IMR-90 (cell line): ENCODE measurements around the gene SOX30. TPM values are rescaled to one million over a fixed set of nuclear protein-coding genes. Genes with fewer than 3 reads are reported as not detected.

Experiments
- ATAC-seq: fragments of 200-7000 bp; cut with Tn5 transposase; 2 replicates; pipeline ENCODE4 v1.9.1; 2020; ENCODE audit warnings: low read depth, mild to moderate bottlenecking, moderate library complexity
- BruUV-seq: library from RNA; stranded (reverse); fragments of 400-500 nt; replicated peaks from 2 replicates; lab custom pipeline; 2021; lab: Mats Ljungman, UMichigan
- CTCF ChIA-PET: fragments of 300-600 bp; formaldehyde crosslinking; extraction: SDS; loops from one replicate; lab custom pipeline; 2021; ENCODE audit warnings: antibody characterized with exemption; lab: Yijun Ruan, JAX
- POLR2A ChIA-PET: fragments of 300-600 bp; sonication (Branson Sonifier 250); formaldehyde crosslinking; loops from one replicate; lab custom pipeline; 2022; ENCODE audit warnings: antibody characterized with exemption; ENCODE audit not compliant: unreplicated experiment; lab: Charles Lee
- DNase-seq: peaks from one replicate; pipeline ENCODE4 v3.0.0; 2013
- H2AFZ ChIP-seq: replicated peaks from 2 replicates; pipeline ENCODE3; 2013; ENCODE audit warnings: low read length, mild to moderate bottlenecking; ENCODE audit not compliant: poor library complexity
- H2AK5ac ChIP-seq: 2 replicates; pipeline ENCODE4 v1.6.1; 2013; ENCODE audit warnings: low read depth, low read length, inconsistent platforms
- H2AK9ac ChIP-seq: replicated peaks from 2 replicates; pipeline ENCODE3; 2013; ENCODE audit warnings: mild to moderate bottlenecking, low read depth, low read length, moderate library complexity; ENCODE audit not compliant: poor library complexity
- H2BK120ac ChIP-seq: 2 replicates; pipeline ENCODE4 v1.6.1; 2013; ENCODE audit warnings: low read depth, low read length, inconsistent platforms
- H2BK15ac ChIP-seq: 3 replicates; pipeline ENCODE4 v1.6.1; 2013; ENCODE audit warnings: low read depth, low read length, inconsistent platforms
- H2BK20ac ChIP-seq: 2 replicates; pipeline ENCODE4 v1.6.1; 2013; ENCODE audit warnings: low read depth, mild to moderate bottlenecking, inconsistent platforms, low read length, moderate library complexity
- H2BK5ac ChIP-seq: 2 replicates; pipeline ENCODE4 v1.6.1; 2013; ENCODE audit warnings: mild to moderate bottlenecking, low read depth, low read length, inconsistent platforms; ENCODE audit not compliant: poor library complexity, severe bottlenecking
- H3K14ac ChIP-seq: replicated peaks from 2 replicates; pipeline ENCODE4 v1.6.1; 2013; ENCODE audit warnings: low read depth, low read length, inconsistent platforms
- H3K18ac ChIP-seq: 2 replicates; pipeline ENCODE4 v1.6.1; 2013; ENCODE audit warnings: low read depth, low read length, control low read depth
- H3K23ac ChIP-seq: 2 replicates; pipeline ENCODE4 v1.6.1; 2013; ENCODE audit warnings: low read depth, low read length, inconsistent platforms
- H3K27ac ChIP-seq: 2 replicates; pipeline ENCODE4 v1.5.1; 2013; ENCODE audit warnings: mild to moderate bottlenecking, control low read depth, low read length; ENCODE audit not compliant: insufficient read depth
- H3K27me3 ChIP-seq: 2 replicates; pipeline ENCODE4 v1.6.1; 2013; ENCODE audit warnings: low read length; ENCODE audit not compliant: control insufficient read depth, insufficient read depth
- H3K36me3 ChIP-seq: 2 replicates; pipeline ENCODE4 v1.6.1; 2013; ENCODE audit warnings: low read length, mixed read lengths; ENCODE audit not compliant: control insufficient read depth, insufficient read depth
- H3K4ac ChIP-seq: 2 replicates; pipeline ENCODE4 v1.6.1; 2013; ENCODE audit warnings: low read depth, low read length, inconsistent platforms
- H3K4me1 ChIP-seq: 2 replicates; pipeline ENCODE4 v1.6.1; 2013; ENCODE audit warnings: low read length, mixed read lengths; ENCODE audit not compliant: control insufficient read depth, insufficient read depth
- H3K4me2 ChIP-seq: 2 replicates; pipeline ENCODE4 v1.6.1; 2013; ENCODE audit warnings: low read depth, mild to moderate bottlenecking, control low read depth, low read length, moderate library complexity
- H3K4me3 ChIP-seq: 2 replicates; pipeline ENCODE4 v1.5.1; 2013; ENCODE audit warnings: low read depth, mild to moderate bottlenecking, control low read depth, low read length, moderate library complexity; ENCODE audit not compliant: insufficient read depth
- H3K56ac ChIP-seq: 2 replicates; pipeline ENCODE4 v1.6.1; 2013; ENCODE audit warnings: low read length, inconsistent platforms; ENCODE audit not compliant: insufficient read depth; ENCODE audit errors: extremely low read depth
- H3K79me1 ChIP-seq, 2 experiments: 2 replicates each; pipeline ENCODE4 v1.6.1; 2013; ENCODE audit warnings: low read length in 2 of 2, inconsistent platforms in 1 of 2, low read depth in 1 of 2
- H3K9ac ChIP-seq: 2 replicates; pipeline ENCODE4 v1.6.1; 2013; ENCODE audit warnings: low read depth, low read length, control low read depth
- H3K9me1 ChIP-seq: 2 replicates; pipeline ENCODE4 v1.6.1; 2013; ENCODE audit warnings: low read length, inconsistent platforms; ENCODE audit not compliant: insufficient read depth
- H3K9me3 ChIP-seq: 2 replicates; pipeline ENCODE4 v1.6.1; 2013; ENCODE audit warnings: low read length; ENCODE audit not compliant: control insufficient read depth, insufficient read depth
- H4K20me1 ChIP-seq: 2 replicates; pipeline ENCODE4 v1.6.1; 2013; ENCODE audit warnings: low read length, inconsistent platforms; ENCODE audit not compliant: insufficient read depth
- H4K5ac ChIP-seq: 2 replicates; pipeline ENCODE4 v1.6.1; 2013; ENCODE audit warnings: mild to moderate bottlenecking, low read depth, low read length, control low read depth
- H4K8ac ChIP-seq, 2 experiments: 2 replicates each; pipeline ENCODE4 v1.6.1; 2013; ENCODE audit warnings: low read depth in 2 of 2, low read length in 2 of 2, control low read depth in 1 of 2, inconsistent platforms in 1 of 2
- H4K91ac ChIP-seq: 2 replicates; pipeline ENCODE4 v1.6.1; 2013; ENCODE audit warnings: low read depth, low read length, inconsistent platforms; ENCODE audit not compliant: insufficient read depth
- BHLHE40 ChIP-seq: fragments of 150-350 bp; IDR thresholded peaks from 2 replicates; pipeline ENCODE4 v1.6.1; 2016; ENCODE audit warnings: mild to moderate bottlenecking, low read depth, low read length
- ELK1 ChIP-seq: fragments of 150-350 bp; IDR thresholded peaks from 2 replicates; pipeline ENCODE4 v1.6.1; 2016; ENCODE audit warnings: low read depth, mild to moderate bottlenecking, low read length, moderate library complexity, borderline replicate concordance
- FOS ChIP-seq: fragments of 150-350 bp; IDR thresholded peaks from 2 replicates; pipeline ENCODE4 v1.6.1; 2016; ENCODE audit warnings: low read depth, low read length
- MAFK ChIP-seq: IDR thresholded peaks from 2 replicates; pipeline ENCODE4 v1.6.1; 2012; ENCODE audit warnings: low read depth, low read length, improper control_type of control experiment
- MXI1 ChIP-seq: IDR thresholded peaks from 2 replicates; pipeline ENCODE4 v1.6.1; 2012; ENCODE audit warnings: low read depth, mild to moderate bottlenecking, low read length, moderate library complexity, borderline replicate concordance
- NFE2L2 ChIP-seq: fragments of 150-350 bp; IDR thresholded peaks from 2 replicates; pipeline ENCODE4 v1.6.1; 2016; ENCODE audit warnings: low read depth, mild to moderate bottlenecking, low read length
- POLR2A ChIP-seq: IDR thresholded peaks from 2 replicates; pipeline ENCODE4 v1.6.1; 2012; ENCODE audit warnings: mild to moderate bottlenecking, low read depth, low read length
- RCOR1 ChIP-seq: IDR thresholded peaks from 2 replicates; pipeline ENCODE4 v1.6.1; 2012; ENCODE audit warnings: mild to moderate bottlenecking, low read length, improper control_type of control experiment; ENCODE audit not compliant: insufficient replicate concordance
- SMC3 ChIP-seq: fragments of 150-350 bp; IDR thresholded peaks from 2 replicates; pipeline ENCODE4 v1.6.1; 2016; ENCODE audit warnings: low read depth, mild to moderate bottlenecking, antibody characterized with exemption, low read length, moderate library complexity
- USF2 ChIP-seq: fragments of 150-350 bp; IDR thresholded peaks from 2 replicates; pipeline ENCODE4 v1.6.1; 2017; ENCODE audit warnings: mild to moderate bottlenecking, antibody characterized with exemption, low read length, low read depth
- dilution Hi-C: fragments of 300-500 bp; cut with HindIII; formaldehyde crosslinking; loops from one replicate; pipeline ENCODE4 v1.14.3; 2018; ENCODE audit warnings: low sequenced_read_pairs; ENCODE audit not compliant: unreplicated experiment
- in situ Hi-C: fragments of 300-500 bp; cut with MboI; formaldehyde crosslinking; loops from 3 replicates; pipeline ENCODE4 v1.14.3; 2019; ENCODE audit warnings: low sequenced_read_pairs, inconsistent platforms, mixed read lengths
- intact Hi-C: fragments of 100-400 bp; cut with micrococcal nuclease; formaldehyde crosslinking; loops from 2 replicates; pipeline ENCODE4 v1.10.0; 2022
- polyA plus RNA-seq, 3 experiments: library from polyadenylated mRNA; depleted of rRNA; stranded (reverse); fragments of >200 nt; gene quantifications; 2 replicates each; pipeline ENCODE4 v1.2.3, GENCODE V29; 2012; ENCODE audit warnings: low replicate concordance in 1 of 3
- total RNA-seq: library from RNA; depleted of rRNA; stranded (reverse); fragments of >200 nt; gene quantifications from 2 replicates; pipeline ENCODE4 v1.2.3, GENCODE V29; 2012

The SOX30 gene
- total and polyA plus RNA-seq, 2 of the 4 experiments (the other 2 are of a cell fraction), result not detected

- Histone ChIP-seq H3K4me1 (peaks cover 4% of the 10 kb centered on the region), H3K27ac (no peak overlapping the region), H2BK20ac (no peak overlapping the region), H2AFZ (no peak overlapping the region), H3K23ac (no peak overlapping the region), H2AK9ac (no peak overlapping the region), H4K5ac (no peak overlapping the region), H3K9me1 (no peaks in the 10 kb centered on the region), H2BK15ac (no peak overlapping the region), H4K8ac (no peak overlapping the region), H3K4ac (no peak overlapping the region), H3K4me2 (no peak overlapping the region), H4K91ac (no peak overlapping the region), H2AK5ac (no peak overlapping the region), H3K56ac (no peak overlapping the region), H3K4me3 (no peak overlapping the region), H2BK120ac (no peak overlapping the region), H3K9me3 (no peaks in the 10 kb centered on the region), H3K27me3 (no peaks in the 10 kb centered on the region), H3K18ac (no peak overlapping the region), H3K79me1 (no peaks in the 10 kb centered on the region), H3K9ac (no peak overlapping the region), H2BK5ac (no peak overlapping the region), H4K20me1 (no peaks in the 10 kb centered on the region), H3K14ac (no peak overlapping the region), H3K36me3 (no peaks in the 10 kb centered on the region)
- ChIA-PET POLR2A (interaction anchor here (0.6 kb wide), 1 partner anchor 10 kb away, joined by 4 read pairs; no protein-coding TSS in a partner anchor), CTCF (interaction anchor here (0.6 kb wide), 1 partner anchor 78 kb away, joined by 4 read pairs; no protein-coding TSS in a partner anchor)
- DNase-seq (peak; percentile 35), ATAC-seq (peak; percentile 45; the same call in 1 of the 2 replicates)
- dilution Hi-C loops (no loop called here), intact Hi-C loops (no loop called here), in situ Hi-C loops (no loop called here)
- BruUV-seq, result no TSS peak
- no peak for TF ChIP-seq NFE2L2
- TF ChIP-seq RCOR1, result no peak
- no peak for TF ChIP-seq MXI1
- TF ChIP-seq USF2, result no peak
- TF ChIP-seq SMC3, result no peak
- TF ChIP-seq FOS, result no peak
- TF ChIP-seq BHLHE40, result no peak
- no peak for TF ChIP-seq POLR2A
- no peak for TF ChIP-seq MAFK
- TF ChIP-seq ELK1, result no peak
Measured at GRCh38 chr5:157590478-157590877, 61.8 kb downstream of the SOX30 start.
